Bronchial epithelial cell (primary cell): ENCODE data around the gene ADGRF4. TPM values are rescaled to one million over a fixed set of nuclear protein-coding genes. Genes with fewer than 3 reads are reported as not detected.
A peak's percentile ranks its signal among the peaks of the same experiment; 100 is the strongest.

Experiments
- DNase-seq: peaks from one replicate; pipeline ENCODE4 v3.0.0-alpha.2; 2010; ENCODE audit warnings: low read depth
- FAIRE-seq: peaks from 2 replicates; lab custom pipeline; 2011; peaks lifted over from hg19 to GRCh38; lab: Jason Lieb, UNC
- H3K27me3 ChIP-seq: 2 replicates; pipeline ENCODE4 v1.5.1; 2011; ENCODE audit warnings: low read length; ENCODE audit not compliant: control insufficient read depth, insufficient read depth
- H3K36me3 ChIP-seq: 2 replicates; pipeline ENCODE4 v1.5.1; 2011; ENCODE audit warnings: low read length; ENCODE audit not compliant: control insufficient read depth, insufficient read depth
- H3K4me3 ChIP-seq: 2 replicates; pipeline ENCODE4 v1.5.1; 2011; ENCODE audit warnings: mild to moderate bottlenecking, low read depth, low read length, control low read depth
- CTCF ChIP-seq: IDR thresholded peaks from 2 replicates; pipeline ENCODE4 v1.5.1; 2011; ENCODE audit warnings: mild to moderate bottlenecking, moderate library complexity, low read length, control low read depth, inconsistent platforms; ENCODE audit not compliant: insufficient read depth, severe bottlenecking
- total RNA-seq: library from RNA; depleted of rRNA; stranded (reverse); fragments of >200 nt; gene quantifications from 2 replicates; pipeline ENCODE4 v1.2.1, GENCODE V29; 2014

Gene ADGRF4
- total RNA-seq, 1 donor from 2014 or later = 17.9 TPM

- Histone ChIP-seq H3K4me3 (no peak overlapping the region), H3K36me3 (no peaks in the 10 kb centered on the region), H3K27me3 (no peaks in the 10 kb centered on the region)
- TF ChIP-seq CTCF = no peak
- FAIRE-seq (peak; percentile 83), DNase-seq (peak; percentile 97)
Observed at GRCh38 chr6:47729019-47729418, 30.6 kb downstream of the ADGRF4 start.

GRCh38 chr6:47729457-47729856 lies 31.1 kb downstream of the ADGRF4 start:
- H3K4me3 ChIP-seq = no peak overlapping the region
- FAIRE-seq = no peak
- H3K27me3 ChIP-seq = no peaks in the 10 kb centered on the region
- no peaks in the 10 kb centered on the region for H3K36me3 ChIP-seq
- no peak for TF ChIP-seq CTCF
- peak; percentile 30 for DNase-seq

GRCh38 chr6:47733879-47734558 lies 35.6 kb downstream of the ADGRF4 start:
- DNase-seq (peak; percentile 68), FAIRE-seq (no peak)
- no peaks in the 10 kb centered on the region for H3K36me3 ChIP-seq
- H3K4me3 ChIP-seq = no peak overlapping the region
- peak; percentile 41 for TF ChIP-seq CTCF
- no peaks in the 10 kb centered on the region for H3K27me3 ChIP-seq

- Histone ChIP-seq H3K36me3 (no peaks in the 10 kb centered on the region), H3K27me3 (no peaks in the 10 kb centered on the region), H3K4me3 (no peak overlapping the region)
- no peak for TF ChIP-seq CTCF
- FAIRE-seq = no peak
- no peak for DNase-seq
Observed at GRCh38 chr6:47734831-47735481, 36.6 kb downstream of the ADGRF4 start.

- DNase-seq (peak; percentile 63), FAIRE-seq (no peak)
Observed at GRCh38 chr6:47736083-47736700, 37.8 kb downstream of the ADGRF4 start.

More at GRCh38 chr6:47736083-47736700, 37.8 kb downstream of the ADGRF4 start:
- Histone ChIP-seq H3K4me3 (no peak overlapping the region), H3K27me3 (no peaks in the 10 kb centered on the region), H3K36me3 (no peaks in the 10 kb centered on the region)
- TF ChIP-seq CTCF = no peak
